ENCODE measurements around the gene RTKN. TPM values are rescaled to one million over a fixed set of nuclear protein-coding genes. Genes with fewer than 3 reads are reported as not detected.
A peak's percentile ranks its signal among the peaks of the same experiment; 100 is the strongest.

RTKN gene
- total RNA-seq, 1 experiment from 2014 or later, result 83.1 TPM

DNA sequence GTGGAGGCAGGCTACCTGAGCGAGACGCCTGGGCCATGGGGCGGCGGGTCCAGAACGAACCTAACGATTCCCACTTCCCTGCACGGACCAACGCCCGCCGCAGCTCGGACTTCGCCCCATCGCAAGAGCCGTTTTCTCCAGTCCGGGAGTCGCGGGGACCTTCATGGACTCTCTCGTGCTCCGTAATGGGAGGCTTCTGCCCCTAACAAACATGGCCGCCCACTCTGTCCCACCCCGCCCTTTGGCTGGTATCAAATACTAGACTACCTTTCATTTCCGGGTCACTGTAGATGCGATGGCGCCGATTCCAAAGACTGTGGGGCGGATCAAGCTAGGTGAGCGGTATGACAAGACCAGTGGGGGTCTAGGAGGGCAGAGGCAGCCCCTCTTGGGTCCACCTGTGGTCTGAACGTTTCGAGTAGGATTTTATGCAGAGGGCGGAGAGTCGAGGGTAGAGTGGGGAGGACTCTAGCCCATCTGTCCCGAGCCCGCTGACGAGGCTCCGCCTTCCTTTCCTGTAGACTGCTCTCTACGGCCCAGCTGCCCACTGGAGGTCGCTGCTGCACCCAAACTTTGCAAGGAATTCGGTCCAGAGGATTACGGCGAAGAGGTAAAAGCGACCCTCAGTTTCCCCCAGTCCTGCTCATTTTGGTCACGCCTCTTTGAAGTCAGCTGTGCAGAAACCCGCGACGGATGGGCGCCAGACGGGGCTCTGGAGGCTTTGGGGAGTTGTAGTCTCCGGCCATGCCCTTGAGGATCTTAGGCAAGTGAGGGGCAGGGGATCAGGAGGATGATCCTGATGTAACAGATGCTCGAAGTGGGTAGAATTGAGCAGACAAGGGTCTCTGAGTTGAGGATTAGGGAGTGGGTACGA, 41.3 kb upstream of the RTKN start, which contains the start of the genes CCDC142 and TTC31:
TSS of gene CCDC142 (minus strand) at position 198 of the 874 bp plus-strand sequence. CDS start at position 37, 161 bp downstream.
TSS of gene TTC31 (plus strand) at position 281 of the 874 bp plus-strand sequence. CDS start at position 296, 15 bp downstream.
- ChIA-PET POLR2A (interaction anchor here (0.7 kb wide), 1 partner anchor 27 kb away, joined by 6 read pairs; no protein-coding TSS in a partner anchor), CTCF (interaction anchor here (0.6 to 2.3 kb wide), 5 partner anchors 10 to 105 kb away, joined by 3 to 9 read pairs (median 6); partner anchors contain the start of gene MRPL53)
- in situ Hi-C loops (cut with HindIII; ENCODE audit: low pct_unique_long_range_greater_than_20kb, low sequenced_read_pairs), result no loop called here

DNA sequence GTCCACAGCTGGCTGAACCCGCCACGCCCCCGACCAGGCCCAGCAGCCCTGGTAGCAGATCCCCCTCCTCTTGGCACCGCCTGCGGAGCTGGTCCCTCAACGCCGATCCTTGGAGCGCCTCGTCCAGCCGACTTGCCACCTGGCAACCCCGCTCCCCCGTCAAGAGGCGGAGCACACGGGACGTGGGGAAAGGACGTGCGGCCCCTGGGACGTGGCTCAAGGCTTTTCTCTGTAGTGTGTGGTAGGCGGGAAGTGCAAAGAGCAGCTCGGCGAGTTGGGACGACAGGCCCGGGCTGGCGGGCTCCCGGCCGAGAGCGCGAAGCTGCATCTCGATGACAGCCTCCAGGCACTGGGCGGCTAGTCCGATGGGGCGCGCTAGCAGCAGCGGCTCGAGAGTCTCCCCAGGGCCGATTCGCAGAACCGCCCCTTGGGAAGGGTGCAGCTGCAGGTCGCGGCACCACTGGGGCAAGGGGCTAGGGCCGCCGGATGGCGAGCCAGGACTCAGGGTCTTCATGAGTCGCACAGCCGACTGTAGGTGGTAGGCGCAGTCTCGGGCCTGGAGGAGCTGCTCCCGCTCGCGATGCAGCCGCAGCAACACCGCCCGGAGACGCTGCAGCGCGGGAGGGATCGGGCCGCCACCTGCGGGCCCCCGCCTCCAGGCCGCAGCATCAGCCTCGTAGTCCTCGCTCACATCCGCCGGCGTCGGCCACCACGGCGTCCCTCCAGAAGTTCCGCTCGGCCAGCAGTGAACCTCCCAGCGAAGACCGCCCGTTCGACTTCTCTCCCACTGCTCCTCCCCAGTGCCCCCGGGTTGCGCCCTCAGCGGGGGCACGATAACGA, 40.4 kb upstream of the RTKN start:
- Histone ChIP-seq H3K4me3 (ENCODE audit: low read depth in 2 of 2, low read length in 2 of 2) (peak overlapping the region; percentile 84 to 99), H3K4me1 (ENCODE audit: control insufficient read depth, insufficient read depth, low read length) (peaks cover 16% of the 10 kb centered on the region), H3K36me3 (ENCODE audit: control insufficient read depth, insufficient read depth, low read length) (peaks cover 3% of the 10 kb centered on the region; the same call in 1 of the 2 replicates), H3K27me3 (ENCODE audit: control insufficient read depth, insufficient read depth, low read length) (no peaks in the 10 kb centered on the region), H3K9me3 (ENCODE audit: control insufficient read depth, insufficient read depth, low read depth, low read length) (no peaks in the 10 kb centered on the region), H3K27ac (ENCODE audit: low read length) (peak overlapping the region; percentile 99)
- ATAC-seq, result peak; percentile 72
- DNase-seq (ENCODE audit: low read depth, low spot score), result no peak
- in situ Hi-C loops (cut with HindIII; ENCODE audit: low pct_unique_long_range_greater_than_20kb, low sequenced_read_pairs) (no loop called here), intact Hi-C loops (cut with micrococcal nuclease; ENCODE audit: unreplicated experiment) (loop anchor here (2.0 to 5.0 kb wide), 2 partner anchors 49 to 105 kb away; no protein-coding TSS in a partner anchor)
- ChIA-PET CTCF (interaction anchor here (0.6 to 2.3 kb wide), 4 partner anchors 9 to 106 kb away, joined by 5 to 9 read pairs (median 6); partner anchors contain the start of gene MRPL53), POLR2A (no interaction called here)
- TF ChIP-seq TCF7L2 (IDR thresholded peaks at IDR 0.05; ENCODE audit: low read depth, low read length) (no peak), POLR2AphosphoS5 (IDR thresholded peaks at IDR 0.05; ENCODE audit: low read depth, low read length) (no peak), SIN3A (IDR thresholded peaks at IDR 0.05; ENCODE audit: borderline replicate concordance, insufficient read depth, low read depth, low read length) (no peak)
- TF ChIP-seq, protein P1, sequence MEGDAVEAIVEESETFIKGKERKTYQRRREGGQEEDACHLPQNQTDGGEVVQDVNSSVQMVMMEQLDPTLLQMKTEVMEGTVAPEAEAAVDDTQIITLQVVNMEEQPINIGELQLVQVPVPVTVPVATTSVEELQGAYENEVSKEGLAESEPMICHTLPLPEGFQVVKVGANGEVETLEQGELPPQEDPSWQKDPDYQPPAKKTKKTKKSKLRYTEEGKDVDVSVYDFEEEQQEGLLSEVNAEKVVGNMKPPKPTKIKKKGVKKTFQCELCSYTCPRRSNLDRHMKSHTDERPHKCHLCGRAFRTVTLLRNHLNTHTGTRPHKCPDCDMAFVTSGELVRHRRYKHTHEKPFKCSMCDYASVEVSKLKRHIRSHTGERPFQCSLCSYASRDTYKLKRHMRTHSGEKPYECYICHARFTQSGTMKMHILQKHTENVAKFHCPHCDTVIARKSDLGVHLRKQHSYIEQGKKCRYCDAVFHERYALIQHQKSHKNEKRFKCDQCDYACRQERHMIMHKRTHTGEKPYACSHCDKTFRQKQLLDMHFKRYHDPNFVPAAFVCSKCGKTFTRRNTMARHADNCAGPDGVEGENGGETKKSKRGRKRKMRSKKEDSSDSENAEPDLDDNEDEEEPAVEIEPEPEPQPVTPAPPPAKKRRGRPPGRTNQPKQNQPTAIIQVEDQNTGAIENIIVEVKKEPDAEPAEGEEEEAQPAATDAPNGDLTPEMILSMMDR (IDR thresholded peaks at IDR 0.05), result no peak
- TF ChIP-seq, protein P2, sequence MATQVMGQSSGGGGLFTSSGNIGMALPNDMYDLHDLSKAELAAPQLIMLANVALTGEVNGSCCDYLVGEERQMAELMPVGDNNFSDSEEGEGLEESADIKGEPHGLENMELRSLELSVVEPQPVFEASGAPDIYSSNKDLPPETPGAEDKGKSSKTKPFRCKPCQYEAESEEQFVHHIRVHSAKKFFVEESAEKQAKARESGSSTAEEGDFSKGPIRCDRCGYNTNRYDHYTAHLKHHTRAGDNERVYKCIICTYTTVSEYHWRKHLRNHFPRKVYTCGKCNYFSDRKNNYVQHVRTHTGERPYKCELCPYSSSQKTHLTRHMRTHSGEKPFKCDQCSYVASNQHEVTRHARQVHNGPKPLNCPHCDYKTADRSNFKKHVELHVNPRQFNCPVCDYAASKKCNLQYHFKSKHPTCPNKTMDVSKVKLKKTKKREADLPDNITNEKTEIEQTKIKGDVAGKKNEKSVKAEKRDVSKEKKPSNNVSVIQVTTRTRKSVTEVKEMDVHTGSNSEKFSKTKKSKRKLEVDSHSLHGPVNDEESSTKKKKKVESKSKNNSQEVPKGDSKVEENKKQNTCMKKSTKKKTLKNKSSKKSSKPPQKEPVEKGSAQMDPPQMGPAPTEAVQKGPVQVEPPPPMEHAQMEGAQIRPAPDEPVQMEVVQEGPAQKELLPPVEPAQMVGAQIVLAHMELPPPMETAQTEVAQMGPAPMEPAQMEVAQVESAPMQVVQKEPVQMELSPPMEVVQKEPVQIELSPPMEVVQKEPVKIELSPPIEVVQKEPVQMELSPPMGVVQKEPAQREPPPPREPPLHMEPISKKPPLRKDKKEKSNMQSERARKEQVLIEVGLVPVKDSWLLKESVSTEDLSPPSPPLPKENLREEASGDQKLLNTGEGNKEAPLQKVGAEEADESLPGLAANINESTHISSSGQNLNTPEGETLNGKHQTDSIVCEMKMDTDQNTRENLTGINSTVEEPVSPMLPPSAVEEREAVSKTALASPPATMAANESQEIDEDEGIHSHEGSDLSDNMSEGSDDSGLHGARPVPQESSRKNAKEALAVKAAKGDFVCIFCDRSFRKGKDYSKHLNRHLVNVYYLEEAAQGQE (IDR thresholded peaks at IDR 0.05; ENCODE audit: insufficient read depth in 1 of 2, low read depth in 2 of 2, low read length in 1 of 2), result no peak
- TSS peak; percentile 90 for BruUV-seq (replicated peaks)

More for the DNA sequence above, 41.3 kb upstream of the RTKN start, which contains the start of the genes CCDC142 and TTC31:
- peaks cover 16% of the 10 kb centered on the region for H3K4me1 ChIP-seq (ENCODE audit: control insufficient read depth, insufficient read depth, low read length)
- ATAC-seq (peak; percentile 97), DNase-seq (ENCODE audit: low read depth, low spot score) (peak; percentile 93)
- peaks cover 3% of the 10 kb centered on the region for H3K36me3 ChIP-seq (ENCODE audit: control insufficient read depth, insufficient read depth, low read length)
- H3K4me3 ChIP-seq (ENCODE audit: low read depth in 2 of 2, low read length in 2 of 2), result peak within 1 kb of the TSS; percentile 84 to 99
- no peaks in the 10 kb centered on the region for H3K9me3 ChIP-seq (ENCODE audit: control insufficient read depth, insufficient read depth, low read depth, low read length)
- H3K27ac ChIP-seq (ENCODE audit: low read length), result peak within 1 kb of the TSS; percentile 99
- no peaks in the 10 kb centered on the region for H3K27me3 ChIP-seq (ENCODE audit: control insufficient read depth, insufficient read depth, low read length)
- TF ChIP-seq POLR2AphosphoS5 (IDR thresholded peaks at IDR 0.05; ENCODE audit: low read depth, low read length), result peak; percentile 98
- peak; percentile 76 for TF ChIP-seq SIN3A (IDR thresholded peaks at IDR 0.05; ENCODE audit: borderline replicate concordance, insufficient read depth, low read depth, low read length)
- TF ChIP-seq, protein P1 (IDR thresholded peaks at IDR 0.05), result peak; percentile 96
- no peak for TF ChIP-seq TCF7L2 (IDR thresholded peaks at IDR 0.05; ENCODE audit: low read depth, low read length)
- TF ChIP-seq, protein P2 (IDR thresholded peaks at IDR 0.05; ENCODE audit: insufficient read depth in 1 of 2, low read depth in 2 of 2, low read length in 1 of 2), result no peak
- TSS peak; percentile 99 for BruUV-seq (replicated peaks)
- intact Hi-C loops (cut with micrococcal nuclease; ENCODE audit: unreplicated experiment), result loop anchor here (2.0 to 5.0 kb wide), 2 partner anchors 48 to 104 kb away; no protein-coding TSS in a partner anchor

Measured in Panc1 (cell line).